GM21825 (cell line): ENCODE measurements around the gene VOPP1.
A peak's percentile ranks its signal among the peaks of the same experiment; 100 is the strongest.
"Not testable (repeated sequence)": the region's sequence is repeated elsewhere in the genome, so short reads cannot be mapped to it uniquely, and the experiment has no call there.

ENCODE experiments used
- ATAC-seq: cut with Tn5 transposase; IDR thresholded peaks from one replicate; pipeline ENCODE4 v1.9.1; 2021; ENCODE audit warnings: mild to moderate bottlenecking, moderate library complexity; ENCODE audit not compliant: unreplicated experiment

Gene VOPP1

DNA sequence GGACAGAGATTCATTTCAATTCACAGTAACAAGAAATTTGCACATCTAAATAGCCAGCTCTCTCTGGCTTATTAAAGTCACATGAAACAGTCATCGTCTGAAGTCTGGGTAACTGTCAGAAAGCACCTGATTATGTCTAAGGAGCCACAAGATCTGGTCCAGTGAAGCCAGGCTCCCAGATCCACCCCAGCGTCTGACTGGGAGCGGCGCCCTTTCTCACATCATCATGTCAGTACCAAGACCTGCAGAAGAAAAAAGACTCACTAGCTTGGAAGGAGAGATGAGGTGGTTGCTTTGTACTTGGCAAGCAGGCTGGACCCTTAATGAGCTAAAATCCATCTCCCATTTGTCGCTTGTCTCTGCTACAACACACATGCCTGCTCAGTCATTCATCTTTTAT lies 58.4 kb downstream of the VOPP1 start:
- ATAC-seq, result no peak

DNA sequence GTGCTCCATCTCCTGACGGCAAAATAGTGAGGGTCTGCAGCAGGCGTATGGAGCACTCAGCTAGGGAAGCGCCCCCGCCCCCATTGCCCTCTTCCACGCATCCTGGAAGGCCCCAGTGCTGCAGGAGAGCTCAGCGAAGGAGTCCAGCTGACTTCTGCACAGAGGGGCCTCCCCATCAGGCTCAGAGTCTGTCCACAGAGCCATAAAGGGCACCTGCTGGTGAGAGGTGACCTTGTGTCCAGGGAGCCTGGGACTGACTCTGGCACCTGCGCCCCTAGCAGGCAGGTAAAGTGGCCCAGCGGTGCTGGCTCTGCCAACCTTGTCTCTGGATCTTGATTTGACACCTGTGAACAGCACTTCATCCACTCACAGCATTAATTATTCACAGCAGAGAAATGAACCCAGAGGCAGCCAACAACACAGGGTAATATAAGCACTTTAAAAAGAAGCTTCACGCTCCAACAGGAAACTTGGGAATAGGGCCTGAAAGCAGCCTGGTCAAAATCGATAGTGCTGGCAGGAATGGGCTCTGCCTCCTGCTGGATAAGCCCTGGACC lies 59.6 kb downstream of the VOPP1 start:
- no peak for ATAC-seq

DNA sequence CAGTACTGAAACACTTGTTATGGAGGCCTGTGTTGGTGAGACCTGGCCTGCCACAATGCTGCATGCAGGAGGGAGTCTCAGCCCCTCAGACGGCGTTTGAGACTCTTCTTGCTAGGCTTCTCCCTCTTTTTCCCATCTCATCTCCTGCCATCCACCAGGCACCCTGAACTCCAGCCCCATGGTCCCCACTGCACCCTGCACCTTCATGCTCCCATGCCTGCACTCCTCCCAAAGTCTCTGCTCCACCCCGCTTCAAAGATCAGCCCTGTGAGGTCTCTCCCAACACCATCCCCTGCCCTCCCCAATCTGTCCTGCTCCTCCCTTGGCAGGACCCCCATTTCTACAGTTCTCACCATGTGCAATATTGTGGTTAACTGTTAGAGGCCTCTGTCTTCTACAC lies 61.7 kb downstream of the VOPP1 start:
- no peak for ATAC-seq

DNA sequence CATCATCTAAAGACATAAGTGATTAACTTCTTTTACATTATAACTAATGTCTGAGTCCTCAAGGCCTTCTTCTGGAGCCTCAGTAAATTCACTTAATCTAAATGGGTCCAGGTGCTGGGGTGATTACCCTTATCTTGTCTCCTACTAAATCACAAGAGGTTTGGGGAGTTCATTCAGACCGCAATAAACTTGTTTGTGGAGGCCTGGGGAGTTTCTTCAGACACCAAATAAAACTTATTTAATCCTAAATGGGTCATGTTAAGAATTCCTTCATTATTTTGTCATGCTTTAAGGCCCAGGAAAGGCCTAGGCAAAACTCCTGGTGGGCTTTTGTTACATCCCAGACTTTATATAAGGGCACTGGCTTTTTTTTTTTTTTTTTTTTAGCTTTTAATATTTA lies 62.1 kb downstream of the VOPP1 start:
- ATAC-seq, result not testable (repeated sequence)

DNA sequence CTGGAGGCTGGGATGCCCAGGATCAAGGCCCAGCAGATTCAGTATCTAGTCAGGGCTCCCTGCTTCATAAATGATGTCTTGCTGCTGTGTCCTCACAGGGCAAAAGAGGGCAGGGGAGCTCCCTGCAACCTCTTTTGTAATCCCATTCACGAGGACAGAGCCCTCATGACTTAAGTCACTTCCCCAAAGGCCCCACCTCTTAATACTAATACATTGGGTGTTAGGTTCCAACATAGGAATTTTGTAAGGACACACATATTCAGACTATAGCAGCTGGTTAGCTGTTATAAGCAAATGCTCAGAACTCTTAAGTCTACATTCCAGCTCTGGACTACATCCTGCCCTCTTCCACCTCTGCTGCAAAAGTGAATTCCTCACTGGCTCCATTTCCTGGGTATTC lies 63.0 kb downstream of the VOPP1 start:
- no peak for ATAC-seq

DNA sequence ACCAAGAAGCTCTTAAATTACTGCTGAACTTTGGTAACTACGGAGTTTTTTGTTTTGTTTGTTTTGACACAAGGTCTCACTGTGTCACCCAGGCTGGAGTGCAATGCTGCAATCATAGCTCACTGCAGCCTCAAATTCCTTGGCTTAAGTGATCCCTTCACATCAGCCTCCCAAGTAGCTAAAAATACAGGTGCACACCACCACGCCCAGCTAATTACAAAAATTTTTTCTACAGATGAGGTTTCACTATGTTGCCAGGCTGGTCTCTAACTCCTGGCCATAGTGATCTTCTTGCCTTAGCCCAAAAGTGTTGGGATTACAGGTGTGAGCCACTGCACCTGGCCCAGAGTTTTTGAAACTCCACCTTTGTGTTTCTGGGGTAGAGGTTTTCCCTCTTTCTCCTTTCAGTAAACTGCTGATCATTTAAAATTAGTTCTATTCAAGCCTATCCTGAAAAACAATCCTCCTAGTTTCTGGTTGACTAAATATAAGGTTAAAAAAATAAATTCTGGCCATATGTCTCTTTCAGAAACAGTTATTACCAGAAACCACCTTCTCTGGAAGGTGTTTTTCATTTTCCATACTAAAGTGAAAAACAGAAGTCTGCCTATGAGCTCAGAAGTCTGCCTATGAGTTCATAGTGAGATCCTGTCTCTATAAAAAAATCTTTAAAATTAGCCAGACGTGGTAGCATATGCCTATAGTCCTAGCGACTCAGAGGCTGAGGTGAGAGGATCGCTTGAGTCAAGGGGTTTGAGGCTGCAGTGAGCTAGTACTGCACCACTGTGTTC lies 63.9 kb downstream of the VOPP1 start:
- ATAC-seq, result peak; percentile 68

DNA sequence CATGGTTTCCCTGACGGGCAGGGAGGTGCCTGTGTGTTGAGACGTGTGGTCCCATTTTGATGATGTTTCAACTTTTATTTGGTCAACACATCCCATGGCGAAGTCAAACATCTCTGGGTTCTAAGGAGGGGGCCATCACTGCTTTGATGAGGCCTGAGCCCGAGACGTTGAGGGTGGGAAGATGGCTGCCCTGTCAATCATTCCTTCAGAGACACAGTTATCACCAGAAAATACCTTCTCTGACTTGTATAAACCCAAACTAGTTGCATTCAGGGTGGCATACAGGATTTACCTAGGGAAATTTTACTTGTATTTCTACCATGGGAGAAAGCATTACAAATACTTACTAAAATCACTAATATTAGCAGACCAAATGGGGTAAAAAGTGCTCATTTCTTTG lies 64.6 kb downstream of the VOPP1 start:
- no peak for ATAC-seq

DNA sequence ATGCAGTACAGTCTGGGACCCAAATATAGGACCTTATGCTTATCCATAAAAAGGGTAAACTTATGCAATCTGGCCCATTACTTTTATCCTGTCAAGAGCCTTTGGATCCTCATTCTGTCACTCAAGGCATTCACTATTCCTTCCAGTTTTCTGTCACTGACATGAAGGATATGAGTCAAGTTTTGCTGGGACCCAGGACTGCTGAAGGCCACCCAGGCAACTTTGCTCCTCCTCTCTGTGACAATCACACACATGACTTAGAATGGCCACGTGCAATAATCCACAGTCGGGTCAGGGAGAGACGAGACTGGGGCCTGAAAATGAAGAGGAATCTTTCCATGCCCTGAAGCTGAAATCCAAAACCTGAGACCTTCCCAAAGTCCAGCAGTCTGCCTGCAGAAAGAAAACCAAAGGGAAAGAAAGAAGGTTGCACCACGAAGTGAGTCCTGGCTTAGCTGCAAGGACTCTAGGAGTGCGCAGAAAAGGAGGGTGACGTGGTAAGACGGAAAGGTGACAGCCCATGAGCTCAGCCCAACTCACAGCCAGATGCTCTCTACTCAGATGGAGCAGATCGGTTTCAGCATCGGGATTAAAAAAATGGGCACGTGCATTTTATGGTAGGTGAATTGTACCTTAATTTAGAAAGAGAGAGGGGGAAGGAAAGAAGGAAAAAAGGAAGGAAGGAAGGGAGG lies 67.2 kb downstream of the VOPP1 start:
- no peak for ATAC-seq

DNA sequence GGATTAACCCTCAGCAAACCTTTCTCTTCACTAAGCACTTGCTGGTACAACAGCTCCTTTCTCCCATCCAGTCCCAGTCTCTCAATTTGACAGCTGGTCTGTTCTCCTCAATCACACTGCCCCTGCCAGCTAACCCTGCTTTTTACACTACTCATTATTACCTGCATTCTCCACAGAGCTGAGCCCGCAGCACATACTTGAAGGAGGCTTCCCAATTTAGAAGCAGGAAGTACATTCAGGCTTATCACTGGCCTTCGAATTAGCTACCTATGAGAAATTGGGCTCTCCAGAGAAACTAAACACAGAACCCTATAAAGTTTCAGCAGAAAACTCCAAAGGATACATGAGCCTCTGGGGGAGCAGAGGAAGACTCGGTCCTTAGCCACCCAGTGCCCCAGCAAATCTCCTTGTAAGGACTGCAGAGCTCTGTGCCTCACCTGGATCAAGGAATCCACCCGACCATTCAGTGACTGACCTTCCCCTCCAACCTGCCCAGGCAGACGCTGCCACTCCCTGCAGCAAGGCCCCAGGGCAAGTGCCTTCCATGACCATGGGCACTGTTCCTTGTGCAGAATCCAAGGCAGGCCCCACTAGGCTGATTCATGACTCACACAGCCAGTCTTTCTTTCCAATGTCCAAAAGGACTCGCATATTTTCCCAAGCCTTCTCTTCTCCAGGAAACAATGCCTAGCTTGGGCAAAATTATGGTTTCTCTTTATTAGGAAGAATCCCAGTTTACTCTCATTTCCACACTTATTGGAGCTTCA lies 68.0 kb downstream of the VOPP1 start:
- ATAC-seq, result no peak

DNA sequence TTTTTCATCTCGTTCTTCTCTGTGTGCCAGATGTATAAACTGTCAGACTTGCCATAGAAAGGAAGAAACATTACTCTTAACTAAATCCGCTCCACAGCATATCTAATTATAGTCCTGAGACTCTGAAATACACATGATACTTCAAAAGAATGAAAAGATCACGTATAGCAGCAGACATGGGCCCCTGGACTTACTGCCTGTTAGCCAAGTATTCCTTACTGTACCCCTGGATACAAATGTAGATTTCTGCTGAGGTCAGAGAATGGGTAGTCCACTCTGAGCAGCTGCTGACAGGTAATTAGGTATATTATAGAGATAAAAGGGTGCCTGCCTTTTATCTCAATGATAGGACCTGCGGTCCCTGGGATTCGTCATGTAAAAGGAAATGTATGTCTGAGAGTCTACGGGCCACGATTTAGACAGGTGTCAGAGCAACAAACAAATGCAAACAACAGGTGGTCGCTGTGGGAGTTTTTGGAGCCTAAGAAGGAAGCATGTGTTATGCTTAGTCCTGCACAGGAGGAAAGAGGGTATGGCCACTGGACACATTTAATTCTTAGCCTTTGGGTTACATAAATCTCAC lies 69.4 kb downstream of the VOPP1 start:
- ATAC-seq, result no peak

DNA sequence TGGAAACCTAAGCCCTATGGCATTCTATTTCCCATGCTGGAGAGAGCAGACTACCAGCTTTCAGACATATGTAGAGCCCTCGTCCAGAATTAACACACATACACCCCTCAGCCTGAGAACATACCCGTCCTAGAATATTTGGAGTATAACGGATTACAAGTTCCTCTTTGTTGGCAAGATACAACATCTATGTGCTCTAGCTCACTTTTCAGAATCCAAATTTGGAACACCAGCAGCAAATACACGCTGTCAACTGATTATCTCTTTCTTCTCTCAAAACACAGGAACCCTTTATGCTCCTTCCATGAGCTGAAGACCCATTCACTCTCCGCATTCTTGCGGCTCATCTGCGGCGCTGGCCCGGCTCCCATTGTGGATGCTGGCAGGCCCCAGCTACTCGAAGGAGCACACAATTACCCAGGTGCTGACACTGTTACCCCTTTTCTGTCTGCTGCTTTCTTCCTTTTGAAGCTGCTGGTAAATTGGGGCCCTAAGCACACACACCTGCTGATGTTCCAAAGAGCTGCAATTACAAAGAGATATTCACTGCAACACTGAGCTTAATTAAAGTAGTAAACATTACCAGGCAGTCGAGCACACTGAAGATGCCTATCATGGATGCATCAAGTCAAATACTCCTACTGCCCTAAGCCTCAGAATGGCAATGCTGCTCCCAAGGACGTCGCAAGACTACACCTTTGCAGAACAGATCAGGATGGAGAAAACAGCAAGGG lies 70.0 kb downstream of the VOPP1 start:
- ATAC-seq, result no peak

DNA sequence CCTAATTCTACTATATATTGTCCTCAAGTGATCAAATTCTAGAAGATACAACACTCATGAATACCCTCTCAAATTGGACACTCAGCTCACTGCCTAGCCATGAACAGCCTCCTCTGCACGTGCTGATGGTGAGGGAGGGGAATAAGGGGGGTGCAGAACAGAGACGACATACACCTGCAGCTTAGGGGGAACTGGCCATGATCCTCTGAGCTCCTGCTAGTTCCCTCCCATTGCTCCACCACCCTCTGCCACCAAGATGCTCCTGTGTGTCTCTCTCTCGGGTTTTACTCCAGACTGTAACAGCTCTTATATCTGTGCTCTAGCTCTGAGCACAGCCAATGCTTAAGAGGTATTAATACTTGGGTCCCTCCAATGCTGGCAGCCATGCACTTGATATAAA lies 70.7 kb downstream of the VOPP1 start:
- ATAC-seq, result no peak

DNA sequence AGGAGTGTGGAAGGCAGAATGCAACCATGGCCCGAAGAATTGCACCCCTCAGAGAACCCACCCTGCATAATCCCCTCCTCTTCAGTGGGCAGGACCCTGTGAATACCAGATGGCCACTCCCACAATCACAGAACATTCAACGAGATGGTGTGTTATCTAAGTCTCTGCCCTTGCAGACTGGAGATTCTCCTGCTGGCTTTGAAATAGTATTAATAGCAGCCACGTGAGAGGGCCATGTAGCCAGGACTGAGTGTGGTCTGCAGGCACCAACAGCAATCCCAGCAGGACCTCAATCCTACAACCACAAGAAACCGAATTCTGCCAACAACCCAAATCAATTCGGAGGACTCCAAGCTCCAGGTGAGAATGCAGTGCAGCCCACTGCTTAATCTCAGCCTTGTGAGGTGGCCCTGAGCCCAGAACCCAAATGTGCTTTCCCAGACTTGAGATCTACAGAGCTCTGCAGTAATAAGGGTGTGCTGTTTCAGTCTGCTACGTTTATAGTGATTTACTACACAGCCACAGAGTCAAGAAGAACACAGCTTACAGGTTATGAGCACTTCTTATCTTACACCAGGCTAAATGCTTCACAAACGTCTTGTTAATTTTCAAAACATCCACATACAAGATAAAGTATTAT lies 72.1 kb downstream of the VOPP1 start:
- ATAC-seq, result no peak

DNA sequence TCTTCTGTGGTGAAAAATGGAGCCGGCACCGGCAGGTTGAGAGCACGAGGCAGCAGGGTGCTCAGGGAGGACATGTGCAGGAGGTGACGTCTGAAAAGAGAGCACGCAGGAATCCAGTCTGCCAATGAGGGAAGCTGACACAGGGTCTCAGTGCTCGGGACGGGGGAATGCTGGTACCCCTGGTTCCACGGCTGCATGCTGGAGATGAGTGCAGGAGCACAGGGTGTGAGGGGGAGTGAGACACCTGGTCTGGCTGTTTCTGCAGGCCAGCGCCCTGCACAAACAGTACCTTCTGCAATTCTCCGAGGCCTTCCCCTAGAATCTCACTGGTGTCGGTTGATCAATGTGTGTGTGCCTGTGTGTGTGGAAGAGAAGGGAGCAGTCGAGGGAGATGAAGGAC lies 72.7 kb downstream of the VOPP1 start:
- ATAC-seq, result no peak

DNA sequence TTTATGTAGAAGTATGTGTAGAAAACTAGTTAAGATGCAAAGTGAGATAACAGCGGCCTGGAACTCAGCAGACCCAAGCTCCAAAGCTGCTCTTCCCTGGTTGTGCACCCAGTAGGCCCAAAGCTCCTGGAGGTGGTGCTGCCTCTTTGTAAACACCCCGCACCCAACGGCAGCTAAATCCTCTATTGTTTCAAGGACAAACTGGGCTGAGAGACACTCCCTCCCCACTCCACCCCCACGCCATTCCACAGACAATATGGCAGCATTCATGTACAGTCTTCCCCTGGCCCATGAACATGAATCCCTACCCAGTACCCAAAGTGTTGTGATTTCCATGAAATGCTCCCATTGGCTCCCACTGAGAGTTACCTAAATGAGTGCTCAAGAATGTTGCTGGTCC lies 73.5 kb downstream of the VOPP1 start:
- no peak for ATAC-seq

DNA sequence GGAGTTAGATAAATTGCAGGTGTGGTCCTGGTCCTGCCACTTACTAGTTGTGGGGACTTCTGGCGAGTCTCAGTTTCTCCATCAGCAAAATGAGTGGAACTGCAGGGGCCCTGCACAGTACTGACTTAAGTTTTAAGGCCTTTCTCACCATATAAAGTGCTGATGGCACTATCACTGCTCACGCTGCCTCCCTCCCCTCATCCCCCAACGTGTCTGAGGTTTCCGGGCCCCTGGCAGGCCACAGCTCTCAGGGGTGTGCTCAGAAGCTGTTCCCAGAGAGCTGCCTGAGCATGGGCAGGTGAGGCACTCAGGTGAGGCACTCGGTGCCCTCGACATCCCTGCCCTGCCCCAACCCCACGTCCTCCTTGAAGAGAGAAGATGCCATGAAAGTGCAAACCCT lies 74.2 kb downstream of the VOPP1 start:
- ATAC-seq, result no peak

DNA sequence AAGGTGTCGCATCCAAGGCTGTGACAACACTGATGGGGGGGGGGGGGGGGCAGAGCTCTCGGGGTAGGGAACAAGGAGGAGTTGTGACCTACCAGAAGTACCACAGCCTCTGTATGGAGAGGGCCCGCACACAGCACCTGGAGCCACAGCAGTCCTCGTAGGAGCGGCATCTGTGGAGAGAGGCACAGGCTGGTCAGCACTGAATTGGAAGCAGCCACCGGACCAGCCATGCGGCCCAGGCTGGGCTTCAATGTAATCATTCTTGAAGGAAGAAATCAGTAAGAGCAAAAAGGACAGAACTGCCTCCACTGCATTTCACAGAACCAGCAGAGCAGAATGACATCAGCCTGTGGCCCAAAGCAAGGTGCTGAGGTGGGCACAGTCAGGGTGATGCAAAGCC lies 74.8 kb downstream of the VOPP1 start:
- ATAC-seq, result no peak

DNA sequence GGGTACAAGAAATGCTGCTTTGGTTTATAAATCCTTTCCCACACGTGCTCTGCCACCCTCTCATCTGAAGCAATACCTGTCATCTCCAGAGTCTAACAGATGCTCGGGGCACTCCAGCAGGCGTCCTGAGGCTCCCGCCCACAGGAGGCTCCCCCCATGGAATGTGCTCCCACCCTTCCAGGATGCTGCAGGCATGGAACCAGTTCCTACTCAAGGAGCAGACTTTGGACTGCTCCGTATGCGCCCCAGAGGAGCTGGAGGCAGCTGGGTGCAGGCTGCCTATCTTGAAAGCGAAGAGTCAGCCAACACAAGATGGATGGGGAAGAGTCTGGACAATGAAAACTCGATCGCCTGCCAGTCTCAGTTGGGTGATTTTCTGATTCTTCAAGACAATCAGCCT lies 75.4 kb downstream of the VOPP1 start:
- no peak for ATAC-seq

DNA sequence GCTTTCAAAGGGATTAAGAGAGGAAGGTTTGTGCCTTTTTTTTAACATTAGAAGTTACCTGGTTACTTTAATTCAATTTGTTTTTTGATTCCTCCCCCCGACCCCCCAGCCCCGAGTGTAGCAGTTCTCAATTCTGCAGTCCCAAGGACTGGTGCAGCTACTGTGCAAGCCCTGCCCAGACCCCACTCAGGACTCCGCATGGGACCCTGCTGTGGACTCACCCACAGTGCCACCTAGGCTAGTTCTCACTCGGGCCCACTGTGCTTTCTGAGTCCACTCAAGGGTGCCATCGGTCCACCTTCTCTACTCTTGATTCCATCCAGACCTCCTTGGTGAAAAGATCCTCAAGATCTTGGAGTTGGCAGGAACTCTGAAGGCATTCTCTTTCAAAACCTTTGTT lies 77.4 kb downstream of the VOPP1 start:
- no peak for ATAC-seq

DNA sequence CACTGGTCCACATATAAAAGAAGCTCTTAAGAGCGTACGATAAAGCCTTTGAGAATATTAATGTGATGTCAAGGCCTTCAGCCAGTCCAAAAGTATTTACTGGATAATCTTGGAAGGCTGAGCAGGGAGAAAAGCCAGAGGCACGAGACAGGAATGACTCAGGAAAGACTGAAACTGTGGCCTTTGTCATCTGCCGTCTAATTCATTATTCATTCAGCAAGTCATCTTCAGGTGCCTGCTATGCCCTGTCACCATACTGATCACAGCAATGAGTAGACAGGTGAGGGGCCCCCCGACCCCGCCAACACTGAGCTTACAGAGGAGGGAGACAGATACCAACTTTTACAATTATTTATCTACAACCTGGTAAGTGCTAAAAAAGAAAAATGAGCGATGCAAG lies 78.9 kb downstream of the VOPP1 start:
- no peak for ATAC-seq
